HEK293T (cell line): ENCODE measurements around the gene ACSF3.

Experiments
- BHLHE40 ChIP-seq: fragments of 450-650 bp; IDR thresholded peaks from 2 replicates; pipeline ENCODE4 v1.6.1; 2016; ENCODE audit warnings: mild to moderate bottlenecking, moderate library complexity, borderline replicate concordance
- ELF4 ChIP-seq: fragments of 450-650 bp; IDR thresholded peaks from 2 replicates; pipeline ENCODE4 v1.6.1; 2017; ENCODE audit warnings: antibody characterized with exemption
- FOXA1 ChIP-seq: fragments of 450-650 bp; IDR thresholded peaks from 2 replicates; pipeline ENCODE4 v1.6.1; 2016; ENCODE audit warnings: mild to moderate bottlenecking
- FOXM1 ChIP-seq: fragments of 450-650 bp; IDR thresholded peaks from 2 replicates; pipeline ENCODE4 v1.6.1; 2017; ENCODE audit warnings: mild to moderate bottlenecking, borderline replicate concordance
- L3MBTL2 ChIP-seq: fragments of 450-650 bp; conservative IDR thresholded peaks from 2 replicates; pipeline ENCODE4 v1.6.1; 2016; ENCODE audit warnings: mild to moderate bottlenecking
- LEF1 ChIP-seq: fragments of 450-650 bp; IDR thresholded peaks from 2 replicates; pipeline ENCODE4 v1.6.1; 2017; ENCODE audit warnings: mild to moderate bottlenecking, borderline replicate concordance
- SUZ12 ChIP-seq: fragments of 450-650 bp; IDR thresholded peaks from 2 replicates; pipeline ENCODE4 v1.6.1; 2016; ENCODE audit warnings: mild to moderate bottlenecking
- TARDBP ChIP-seq: fragments of 450-650 bp; IDR thresholded peaks from 2 replicates; pipeline ENCODE4 v1.6.1; 2016

- TF ChIP-seq FOXA1 = no peak
- no peak for TF ChIP-seq SUZ12
- no peak for TF ChIP-seq LEF1
- TF ChIP-seq TARDBP = no peak
- TF ChIP-seq FOXM1 = no peak
- TF ChIP-seq ELF4 = no peak
- no peak for TF ChIP-seq BHLHE40
- no peak for TF ChIP-seq L3MBTL2
These were observed 25.8 kb upstream of the ACSF3 start for GRCh38 chr16:89067677-89068443.
